CD4-positive, alpha-beta memory T cell (primary cell): Measurements from ENCODE around the gene STOX2. TPM values are rescaled to one million over a fixed set of nuclear protein-coding genes. Genes with fewer than 3 reads are reported as not detected.

Source experiments
- CTCF ChIA-PET: fragments of 350-600 bp; sonication (Branson Sonifier 250); formaldehyde crosslinking; loops from one replicate; lab custom pipeline; 2021; ENCODE audit warnings: inconsistent platforms; ENCODE audit not compliant: partially characterized antibody; lab: Charles Lee
- POLR2A ChIA-PET: fragments of 350-600 bp; sonication (Branson Sonifier 250); formaldehyde crosslinking; loops from one replicate; lab custom pipeline; 2021; ENCODE audit not compliant: partially characterized antibody; lab: Charles Lee
- DNase-seq, 5 donors: peaks; one replicate each; pipeline versions ENCODE4 v3.0.0 to v3.0.0-alpha.2; 2020 to 2022; ENCODE audit warnings: mixed read lengths in 1 of 5
- H3K27ac ChIP-seq: one replicate; pipeline ENCODE4 v1.7.0; 2013; ENCODE audit warnings: low read depth, low read length
- H3K27me3 ChIP-seq: 2 replicates; pipeline ENCODE4 v1.7.0; 2013; ENCODE audit warnings: mild to moderate bottlenecking, low read length, moderate library complexity; ENCODE audit not compliant: insufficient read depth
- H3K36me3 ChIP-seq: 2 replicates; pipeline ENCODE4 v1.7.0; 2013; ENCODE audit warnings: mild to moderate bottlenecking, low read length, moderate library complexity; ENCODE audit not compliant: insufficient read depth
- H3K4me1 ChIP-seq: 2 replicates; pipeline ENCODE4 v1.7.0; 2013; ENCODE audit warnings: mild to moderate bottlenecking, low read length, moderate library complexity; ENCODE audit not compliant: insufficient read depth
- H3K4me3 ChIP-seq, 2 donors: one replicate each; pipeline ENCODE4 v1.7.0; 2013; ENCODE audit warnings: low read length in 2 of 2, mild to moderate bottlenecking in 1 of 2
- H3K9me3 ChIP-seq, 2 donors: one replicate each; pipeline ENCODE4 v1.7.0; 2013; ENCODE audit warnings: low read length in 2 of 2, control low read depth in 1 of 2; ENCODE audit not compliant: control insufficient read depth in 1 of 2
- H3K27ac Mint-ChIP-seq, 7 donors: one replicate each; pipeline ENCODE4 v1.8.0; 2020 to 2021; ENCODE audit warnings: mixed read lengths in 7 of 7, mild to moderate bottlenecking in 6 of 7, inconsistent platforms in 3 of 7, moderate library complexity in 3 of 7
- H3K27me3 Mint-ChIP-seq, 2 donors: one replicate each; pipeline ENCODE4 v1.8.0; 2020 to 2021; ENCODE audit warnings: mixed read lengths in 2 of 2
- H3K36me3 Mint-ChIP-seq, 2 donors: one replicate each; pipeline ENCODE4 v1.8.0; 2020 to 2021; ENCODE audit warnings: mixed read lengths in 2 of 2, inconsistent platforms in 1 of 2, mild to moderate bottlenecking in 1 of 2
- H3K4me1 Mint-ChIP-seq, 4 donors: one replicate each; pipeline ENCODE4 v1.8.0; 2020 to 2021; ENCODE audit warnings: mixed read lengths in 4 of 4, mild to moderate bottlenecking in 1 of 4
- H3K4me3 Mint-ChIP-seq, 8 donors: one replicate each; pipeline ENCODE4 v1.8.0; 2020 to 2021; ENCODE audit warnings: mixed read lengths in 8 of 8, mild to moderate bottlenecking in 7 of 8, moderate library complexity in 6 of 8, inconsistent platforms in 3 of 8
- H3K9me3 Mint-ChIP-seq, 8 donors: one replicate each; pipeline ENCODE4 v1.8.0; 2020 to 2021; ENCODE audit warnings: mixed read lengths in 8 of 8, mild to moderate bottlenecking in 5 of 8, inconsistent platforms in 3 of 8, moderate library complexity in 1 of 8
- intact Hi-C: fragments of 100-400 bp; cut with micrococcal nuclease; formaldehyde crosslinking; loops from one replicate; pipeline ENCODE4 v1.15.1; 2023
- polyA plus RNA-seq, 2 donors: library from polyadenylated mRNA; unstranded; fragments of 300-500 nt; fragmentation: Illumina TruSeq; gene quantifications; one replicate each; pipeline ENCODE4 v1.2.3, GENCODE V29; 2021
- total RNA-seq, 2 experiments: library from RNA; stranded (reverse); gene quantifications; one replicate each; pipeline ENCODE4 v1.2.3, GENCODE V29; 2021

STOX2 gene
- total and polyA plus RNA-seq, 4 experiments from 2014 or later = not detected

DNA sequence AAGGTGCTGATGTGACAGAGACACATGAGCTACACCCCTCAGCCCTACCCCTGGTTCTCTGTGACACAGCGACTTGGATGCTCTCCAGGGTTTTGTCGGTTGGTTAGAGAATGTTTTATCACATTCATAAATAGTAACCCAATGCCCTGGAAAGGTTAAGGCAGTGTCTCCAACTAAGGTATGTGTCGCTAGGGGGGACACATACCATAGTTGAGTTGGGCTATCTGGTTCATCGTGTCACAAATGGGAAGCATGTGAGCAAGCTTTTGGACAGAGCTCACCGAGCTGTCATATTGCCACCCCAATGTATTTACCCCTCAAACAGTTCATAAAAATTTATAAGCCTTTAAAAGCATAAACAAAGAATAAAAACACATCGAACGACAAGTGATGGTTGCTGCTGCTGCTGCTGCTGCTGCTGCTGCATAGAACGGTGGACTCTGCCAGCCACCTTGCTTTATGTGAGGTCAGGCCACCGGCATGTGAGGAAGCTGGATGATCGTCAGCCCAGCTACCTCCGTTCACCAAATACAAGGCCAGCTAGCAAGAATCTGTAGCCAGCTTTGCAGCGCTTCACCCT, 55.9 kb downstream of the STOX2 start:
- ChIA-PET CTCF (no interaction called here), POLR2A (no interaction called here)
- no peaks in the 10 kb centered on the region for H3K36me3 ChIP-seq
- no peaks in the 10 kb centered on the region for H3K9me3 ChIP-seq
- no peaks in the 10 kb centered on the region for H3K4me1 ChIP-seq
- DNase-seq = no peak
- Mint-ChIP-seq H3K27ac (no peak overlapping the region), H3K36me3 (no peaks in the 10 kb centered on the region), H3K4me3 (no peak overlapping the region), H3K27me3 (peaks cover 9% of the 10 kb centered on the region in 2 donors), H3K9me3 (no peaks in the 10 kb centered on the region), H3K4me1 (no peaks in the 10 kb centered on the region)
- H3K27ac ChIP-seq = no peak overlapping the region
- no peak overlapping the region for H3K4me3 ChIP-seq
- intact Hi-C loops = no loop called here
- H3K27me3 ChIP-seq = no peaks in the 10 kb centered on the region

DNA sequence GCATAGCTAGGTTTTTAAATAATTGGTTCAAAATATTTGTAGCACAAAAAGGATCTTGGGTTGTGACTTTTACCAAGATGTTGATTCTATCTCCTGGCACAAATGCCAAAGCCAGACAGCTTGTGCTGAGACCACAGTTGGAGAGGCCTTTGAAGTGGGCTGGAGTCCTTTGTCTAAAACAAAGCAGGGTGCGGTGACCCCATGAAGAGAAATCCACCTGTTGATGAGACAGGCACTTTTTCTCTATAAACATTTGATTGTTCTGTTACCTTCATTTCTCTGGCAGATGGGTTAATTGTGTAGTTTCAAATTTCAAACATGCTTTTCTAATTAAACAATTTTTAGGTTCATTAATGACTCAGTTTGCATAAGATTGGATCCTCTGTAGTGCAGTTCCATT, 56.7 kb downstream of the STOX2 start:
- H3K27me3 ChIP-seq = no peaks in the 10 kb centered on the region
- peaks cover 9 to 11% of the 10 kb centered on the region in 2 donors for H3K27me3 Mint-ChIP-seq
- ChIA-PET POLR2A (no interaction called here), CTCF (no interaction called here)
- no peaks in the 10 kb centered on the region for H3K9me3 ChIP-seq
- intact Hi-C loops = no loop called here
- no peak overlapping the region for H3K4me3 Mint-ChIP-seq
- H3K4me3 ChIP-seq = no peak overlapping the region
- no peaks in the 10 kb centered on the region for H3K36me3 ChIP-seq
- no peak for DNase-seq
- H3K27ac ChIP-seq = no peak overlapping the region
- H3K36me3 Mint-ChIP-seq = no peaks in the 10 kb centered on the region
- H3K27ac Mint-ChIP-seq = no peak overlapping the region
- H3K9me3 Mint-ChIP-seq = no peaks in the 10 kb centered on the region
- H3K4me1 ChIP-seq = no peaks in the 10 kb centered on the region
- no peaks in the 10 kb centered on the region for H3K4me1 Mint-ChIP-seq

GRCh38 chr4:183962419-183962818, 57.3 kb downstream of the STOX2 start:
- Histone ChIP-seq H3K4me1 (no peaks in the 10 kb centered on the region), H3K36me3 (no peaks in the 10 kb centered on the region), H3K4me3 (no peak overlapping the region), H3K27ac (no peak overlapping the region), H3K27me3 (no peaks in the 10 kb centered on the region), H3K9me3 (no peaks in the 10 kb centered on the region)
- no peak for DNase-seq
- intact Hi-C loops = no loop called here
- H3K4me3 Mint-ChIP-seq = no peak overlapping the region
- H3K4me1 Mint-ChIP-seq = no peaks in the 10 kb centered on the region
- H3K36me3 Mint-ChIP-seq = no peaks in the 10 kb centered on the region
- ChIA-PET POLR2A (no interaction called here), CTCF (no interaction called here)
- H3K27ac Mint-ChIP-seq = no peak overlapping the region
- H3K27me3 Mint-ChIP-seq = peaks cover 11 to 14% of the 10 kb centered on the region in 2 donors
- no peaks in the 10 kb centered on the region for H3K9me3 Mint-ChIP-seq

DNA sequence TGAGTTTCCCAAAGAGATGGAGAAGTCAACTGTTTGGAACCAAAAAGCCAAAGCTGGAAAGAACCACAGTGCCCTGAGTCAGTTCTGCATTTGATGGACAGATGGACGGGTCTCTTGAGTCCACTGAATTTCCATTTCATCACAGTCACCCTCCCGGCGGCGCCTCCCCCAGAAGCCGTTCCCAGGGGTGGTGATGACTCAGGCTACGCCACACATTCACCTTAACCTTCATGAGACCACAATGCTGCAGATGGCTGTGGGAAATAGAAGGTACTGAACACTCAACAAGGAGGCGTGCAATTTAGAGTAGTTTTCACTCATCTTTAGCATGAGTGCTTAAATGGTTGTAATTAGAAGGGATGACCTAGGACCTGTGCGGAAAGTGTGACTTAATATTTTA, 61.3 kb downstream of the STOX2 start:
- no peak for DNase-seq
- H3K4me1 ChIP-seq = no peaks in the 10 kb centered on the region
- H3K27ac ChIP-seq = no peak overlapping the region
- CTCF ChIA-PET = no interaction called here
- no peak overlapping the region for H3K4me3 Mint-ChIP-seq
- no peaks in the 10 kb centered on the region for H3K27me3 ChIP-seq
- H3K27me3 Mint-ChIP-seq = peaks cover 16 to 20% of the 10 kb centered on the region in 2 donors
- H3K36me3 ChIP-seq = no peaks in the 10 kb centered on the region
- H3K36me3 Mint-ChIP-seq = no peaks in the 10 kb centered on the region
- H3K27ac Mint-ChIP-seq = no peak overlapping the region
- H3K4me1 Mint-ChIP-seq = no peaks in the 10 kb centered on the region
- H3K9me3 Mint-ChIP-seq = peaks cover 0 to 2% (median 0%) of the 10 kb centered on the region in 8 donors
- H3K9me3 ChIP-seq = no peaks in the 10 kb centered on the region
- POLR2A ChIA-PET = no interaction called here
- H3K4me3 ChIP-seq = no peak overlapping the region
- intact Hi-C loops = no loop called here

DNA sequence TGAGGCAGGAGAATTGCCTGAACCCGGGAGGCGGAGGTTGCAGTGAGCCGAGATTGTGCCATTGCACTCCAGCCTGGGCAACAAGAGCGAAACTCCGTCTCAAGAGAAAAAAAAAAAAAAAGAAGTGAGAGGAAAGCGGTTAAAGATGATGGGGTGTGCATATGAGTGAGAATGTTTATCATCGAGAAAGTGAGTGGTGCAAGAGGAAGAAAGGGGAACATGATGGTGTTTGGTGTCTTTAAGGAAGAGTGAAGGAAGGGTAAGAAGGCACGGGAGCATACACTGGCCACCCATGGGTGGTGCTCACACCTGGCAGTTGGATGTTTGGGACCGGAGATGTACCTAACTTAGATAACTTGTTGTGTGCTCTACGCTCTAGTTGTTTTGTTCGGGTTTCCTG, 62.2 kb downstream of the STOX2 start:
- Histone ChIP-seq H3K4me3 (no peak overlapping the region), H3K36me3 (no peaks in the 10 kb centered on the region), H3K27ac (no peak overlapping the region), H3K9me3 (no peaks in the 10 kb centered on the region), H3K4me1 (no peaks in the 10 kb centered on the region), H3K27me3 (no peaks in the 10 kb centered on the region)
- POLR2A ChIA-PET = no interaction called here
- CTCF ChIA-PET = no interaction called here
- no peak overlapping the region for H3K4me3 Mint-ChIP-seq
- peaks cover 0 to 2% (median 0%) of the 10 kb centered on the region in 8 donors for H3K9me3 Mint-ChIP-seq
- no peak overlapping the region for H3K27ac Mint-ChIP-seq
- peaks cover 20% of the 10 kb centered on the region in 2 donors for H3K27me3 Mint-ChIP-seq
- H3K36me3 Mint-ChIP-seq = no peaks in the 10 kb centered on the region
- H3K4me1 Mint-ChIP-seq = no peaks in the 10 kb centered on the region
- no peak for DNase-seq
- intact Hi-C loops = no loop called here

GRCh38 chr4:183968502-183968901, 63.4 kb downstream of the STOX2 start:
- intact Hi-C loops = no loop called here
- Mint-ChIP-seq H3K36me3 (no peaks in the 10 kb centered on the region), H3K4me1 (no peaks in the 10 kb centered on the region), H3K4me3 (no peak overlapping the region), H3K9me3 (peaks cover 0 to 11% (median 2%) of the 10 kb centered on the region in 8 donors), H3K27me3 (peaks cover 19% of the 10 kb centered on the region in 2 donors), H3K27ac (no peak overlapping the region)
- Histone ChIP-seq H3K4me3 (no peak overlapping the region), H3K27me3 (no peaks in the 10 kb centered on the region), H3K36me3 (no peaks in the 10 kb centered on the region), H3K27ac (no peak overlapping the region), H3K9me3 (no peaks in the 10 kb centered on the region), H3K4me1 (no peaks in the 10 kb centered on the region)
- ChIA-PET POLR2A (no interaction called here), CTCF (no interaction called here)
- no peak for DNase-seq

GRCh38 chr4:183968931-183969330, 63.8 kb downstream of the STOX2 start:
- no peak for DNase-seq
- Mint-ChIP-seq H3K27me3 (peaks cover 19% of the 10 kb centered on the region in 2 donors), H3K27ac (no peak overlapping the region), H3K4me1 (no peaks in the 10 kb centered on the region), H3K4me3 (no peak overlapping the region), H3K9me3 (peaks cover 0 to 15% (median 4%) of the 10 kb centered on the region in 8 donors), H3K36me3 (no peaks in the 10 kb centered on the region)
- no peak overlapping the region for H3K4me3 ChIP-seq
- H3K4me1 ChIP-seq = no peaks in the 10 kb centered on the region
- no peak overlapping the region for H3K27ac ChIP-seq
- H3K9me3 ChIP-seq = no peaks in the 10 kb centered on the region
- no peaks in the 10 kb centered on the region for H3K36me3 ChIP-seq
- intact Hi-C loops = no loop called here
- CTCF ChIA-PET = no interaction called here
- POLR2A ChIA-PET = no interaction called here
- H3K27me3 ChIP-seq = no peaks in the 10 kb centered on the region

GRCh38 chr4:183969596-183969995, 64.5 kb downstream of the STOX2 start:
- no peaks in the 10 kb centered on the region for H3K4me1 Mint-ChIP-seq
- intact Hi-C loops = no loop called here
- Histone ChIP-seq H3K4me3 (no peak overlapping the region), H3K27ac (no peak overlapping the region), H3K4me1 (no peaks in the 10 kb centered on the region), H3K36me3 (no peaks in the 10 kb centered on the region), H3K27me3 (no peaks in the 10 kb centered on the region), H3K9me3 (no peaks in the 10 kb centered on the region)
- H3K36me3 Mint-ChIP-seq = no peaks in the 10 kb centered on the region
- H3K27me3 Mint-ChIP-seq = peaks cover 14 to 19% of the 10 kb centered on the region in 2 donors
- DNase-seq = no peak
- peaks cover 0 to 21% (median 7%) of the 10 kb centered on the region in 8 donors for H3K9me3 Mint-ChIP-seq
- no peak overlapping the region for H3K4me3 Mint-ChIP-seq
- ChIA-PET POLR2A (no interaction called here), CTCF (no interaction called here)
- no peak overlapping the region for H3K27ac Mint-ChIP-seq
